Nephron progenitor cell (in vitro differentiated cells): ENCODE results near the gene CCDC33.

Experiments used
- DNase-seq: peaks from one replicate; pipeline ENCODE4 v3.0.0; 2021
- H3K27ac Mint-ChIP-seq: 2 replicates; pipeline ENCODE4 v1.8.0; 2021; ENCODE audit warnings: mild to moderate bottlenecking, moderate library complexity, mixed read lengths
- H3K27me3 Mint-ChIP-seq: 2 replicates; pipeline ENCODE4 v1.8.0; 2021; ENCODE audit warnings: mild to moderate bottlenecking, low read depth, mixed read lengths; ENCODE audit not compliant: poor library complexity
- H3K36me3 Mint-ChIP-seq: 2 replicates; pipeline ENCODE4 v1.8.0; 2021; ENCODE audit warnings: low read depth, mixed read lengths
- H3K4me1 Mint-ChIP-seq: 2 replicates; pipeline ENCODE4 v1.8.0; 2021; ENCODE audit warnings: mixed read lengths
- H3K4me3 Mint-ChIP-seq: 2 replicates; pipeline ENCODE4 v1.8.0; 2021; ENCODE audit warnings: mild to moderate bottlenecking, moderate library complexity, mixed read lengths
- H3K9me3 Mint-ChIP-seq: 2 replicates; pipeline ENCODE4 v1.8.0; 2021; ENCODE audit warnings: mild to moderate bottlenecking, moderate library complexity, mixed read lengths
- TF ChIP-seq, protein P1 (sequence below): fragments of 200-600 bp; sonication (generic); IDR thresholded peaks from 2 replicates; pipeline ENCODE4 v1.5.0; 2021; ENCODE audit warnings: antibody characterized with exemption

Gene CCDC33

DNA sequence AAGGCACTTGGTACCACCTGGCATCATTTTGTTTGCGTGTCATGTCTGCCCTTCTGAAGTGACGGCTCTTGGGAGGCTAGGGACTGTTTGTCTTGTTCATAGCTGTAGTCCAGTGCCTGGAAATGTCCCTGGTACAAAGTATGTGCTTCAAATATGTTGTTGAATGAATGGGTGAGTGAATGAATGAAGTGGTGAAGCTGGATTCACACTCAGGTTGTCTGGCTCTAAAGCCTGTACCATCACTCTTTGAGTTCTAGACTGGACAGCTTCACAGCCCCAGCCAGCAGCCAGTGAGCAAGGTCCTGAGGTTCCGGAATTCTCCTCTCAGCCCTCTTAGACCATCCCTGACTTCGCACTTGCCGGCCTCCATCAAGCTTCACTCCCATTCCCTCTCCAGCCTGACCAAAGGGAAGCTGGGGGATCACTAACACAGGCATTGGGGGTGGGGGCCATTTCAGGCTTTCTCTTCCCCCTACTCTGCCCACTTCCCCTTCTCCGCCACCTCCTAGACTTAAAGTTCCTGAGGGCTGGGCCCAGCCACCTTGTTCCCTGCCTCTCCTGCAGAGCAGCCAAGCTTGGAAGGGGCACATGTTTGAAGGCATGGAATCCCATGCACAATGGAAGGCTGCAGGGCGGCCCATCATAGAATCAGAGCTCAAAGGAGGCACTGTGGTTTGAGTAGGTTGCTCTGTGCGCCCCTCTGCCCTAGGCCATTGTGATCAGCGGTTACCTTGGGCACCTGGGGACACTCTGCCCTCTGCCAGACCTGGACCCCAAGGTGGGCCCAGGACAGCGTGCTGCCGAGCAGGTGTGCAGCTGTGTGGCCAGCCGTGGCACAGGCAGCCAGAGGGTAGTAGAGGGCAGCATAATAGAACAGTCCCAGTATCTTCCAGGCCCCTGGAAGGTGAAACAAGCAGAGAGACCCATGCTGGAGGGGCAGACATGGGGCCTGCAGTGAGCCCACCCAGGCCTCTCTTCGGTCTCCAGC lies 41.3 kb upstream of the CCDC33 start:
- Mint-ChIP-seq H3K4me3 (no peak overlapping the region), H3K36me3 (peaks cover 22% of the 10 kb centered on the region), H3K9me3 (no peaks in the 10 kb centered on the region), H3K4me1 (peaks cover 33% of the 10 kb centered on the region), H3K27ac (peak overlapping the region; percentile 81), H3K27me3 (peaks cover 3% of the 10 kb centered on the region)
- DNase-seq = no peak
- TF ChIP-seq, protein P1, sequence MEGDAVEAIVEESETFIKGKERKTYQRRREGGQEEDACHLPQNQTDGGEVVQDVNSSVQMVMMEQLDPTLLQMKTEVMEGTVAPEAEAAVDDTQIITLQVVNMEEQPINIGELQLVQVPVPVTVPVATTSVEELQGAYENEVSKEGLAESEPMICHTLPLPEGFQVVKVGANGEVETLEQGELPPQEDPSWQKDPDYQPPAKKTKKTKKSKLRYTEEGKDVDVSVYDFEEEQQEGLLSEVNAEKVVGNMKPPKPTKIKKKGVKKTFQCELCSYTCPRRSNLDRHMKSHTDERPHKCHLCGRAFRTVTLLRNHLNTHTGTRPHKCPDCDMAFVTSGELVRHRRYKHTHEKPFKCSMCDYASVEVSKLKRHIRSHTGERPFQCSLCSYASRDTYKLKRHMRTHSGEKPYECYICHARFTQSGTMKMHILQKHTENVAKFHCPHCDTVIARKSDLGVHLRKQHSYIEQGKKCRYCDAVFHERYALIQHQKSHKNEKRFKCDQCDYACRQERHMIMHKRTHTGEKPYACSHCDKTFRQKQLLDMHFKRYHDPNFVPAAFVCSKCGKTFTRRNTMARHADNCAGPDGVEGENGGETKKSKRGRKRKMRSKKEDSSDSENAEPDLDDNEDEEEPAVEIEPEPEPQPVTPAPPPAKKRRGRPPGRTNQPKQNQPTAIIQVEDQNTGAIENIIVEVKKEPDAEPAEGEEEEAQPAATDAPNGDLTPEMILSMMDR = no peak

DNA sequence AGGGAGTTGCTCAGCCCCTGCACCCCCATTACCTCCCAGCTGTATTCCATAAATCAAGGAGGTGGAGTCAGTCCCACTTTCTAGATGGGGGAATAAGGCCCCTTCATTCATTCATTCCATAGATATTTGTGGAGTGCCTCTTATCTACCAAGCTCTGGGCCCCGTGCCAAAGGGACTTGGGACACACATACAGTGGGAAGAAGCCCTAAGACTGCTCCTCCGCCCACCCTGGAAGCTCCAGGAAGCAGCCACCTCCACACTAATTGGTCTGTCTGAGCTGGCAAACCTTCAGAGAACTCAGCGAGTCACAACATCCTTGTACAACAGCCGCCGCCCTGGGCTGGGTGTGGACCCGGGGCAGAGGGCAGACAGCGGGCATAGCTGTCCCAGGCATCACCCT lies 40.0 kb upstream of the CCDC33 start:
- TF ChIP-seq, protein P1 = no peak
- no peak for DNase-seq
- peaks cover 17% of the 10 kb centered on the region for H3K36me3 Mint-ChIP-seq

DNA sequence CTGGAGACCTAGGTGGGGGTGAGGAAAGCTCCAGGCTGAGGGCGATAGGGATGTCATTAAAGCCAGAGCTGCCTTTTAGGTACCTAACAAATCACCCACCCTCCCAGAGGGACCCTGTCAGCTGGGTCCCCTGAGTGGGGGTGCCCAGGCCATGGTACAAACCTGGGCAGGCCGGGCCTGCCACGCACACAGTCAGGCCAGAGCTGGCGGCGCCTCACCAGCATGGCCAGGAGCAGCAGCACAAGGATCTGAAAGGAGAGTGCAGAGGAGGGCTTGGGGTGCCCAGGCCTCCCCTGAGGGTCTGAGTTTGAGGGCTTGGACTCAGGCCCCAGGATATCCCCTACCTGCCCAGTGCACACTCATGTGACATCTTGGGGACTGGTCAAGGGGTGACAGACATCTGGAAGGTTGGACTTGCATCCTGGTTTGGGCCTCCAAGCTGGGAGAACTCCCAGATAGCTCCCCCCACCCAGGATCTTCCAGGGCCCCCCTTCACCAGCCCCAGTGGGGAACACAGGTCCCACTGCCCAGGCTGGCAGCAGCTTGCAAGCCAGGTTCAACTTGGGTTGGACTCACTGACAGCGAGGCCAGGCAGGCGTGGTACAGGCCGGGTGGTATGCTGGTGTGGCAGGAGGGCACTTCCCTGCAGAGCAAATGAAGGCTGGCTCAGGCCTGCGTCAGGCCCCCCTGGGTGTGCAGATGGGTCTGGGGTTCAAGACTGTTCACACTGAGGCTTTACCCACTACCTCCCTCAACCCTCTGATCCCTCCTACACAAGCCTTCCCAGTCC lies 38.8 kb upstream of the CCDC33 start:
- peaks cover 11% of the 10 kb centered on the region for H3K36me3 Mint-ChIP-seq
- TF ChIP-seq, protein P1 = no peak
- H3K9me3 Mint-ChIP-seq = no peaks in the 10 kb centered on the region
- no peak for DNase-seq
- H3K4me3 Mint-ChIP-seq = no peak overlapping the region
- peaks cover 7% of the 10 kb centered on the region for H3K27me3 Mint-ChIP-seq
- peaks cover 51% of the 10 kb centered on the region for H3K4me1 Mint-ChIP-seq
- H3K27ac Mint-ChIP-seq = no peak overlapping the region

More for the DNA sequence above, 40.0 kb upstream of the CCDC33 start:
- peaks cover 47% of the 10 kb centered on the region for H3K4me1 Mint-ChIP-seq
- peaks cover 3% of the 10 kb centered on the region for H3K27me3 Mint-ChIP-seq
- H3K9me3 Mint-ChIP-seq = no peaks in the 10 kb centered on the region
- H3K4me3 Mint-ChIP-seq = no peak overlapping the region
- H3K27ac Mint-ChIP-seq = no peak overlapping the region

DNA sequence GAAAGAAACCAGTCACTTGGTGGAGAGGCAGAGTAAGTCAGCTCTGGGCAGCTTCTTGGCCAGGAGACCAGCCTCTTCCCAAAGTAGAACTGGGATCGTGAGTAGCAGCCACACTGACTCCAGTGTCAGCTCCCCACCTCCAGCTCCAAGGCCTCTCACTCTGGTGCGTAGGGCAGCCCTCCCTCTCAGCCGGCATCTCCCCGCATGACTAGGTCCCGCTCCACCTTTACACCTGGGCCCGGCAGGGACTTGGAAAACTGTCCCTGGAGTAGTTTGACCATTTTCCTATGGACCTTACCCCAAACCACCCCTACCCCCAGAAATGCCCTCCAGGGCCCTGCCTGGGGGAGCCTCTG lies 36.9 kb upstream of the CCDC33 start:
- Mint-ChIP-seq H3K9me3 (no peaks in the 10 kb centered on the region), H3K36me3 (peaks cover 9% of the 10 kb centered on the region), H3K27me3 (peaks cover 4% of the 10 kb centered on the region), H3K4me1 (peaks cover 56% of the 10 kb centered on the region), H3K27ac (no peak overlapping the region), H3K4me3 (no peak overlapping the region)
- DNase-seq = no peak
- TF ChIP-seq, protein P1 = no peak

DNA sequence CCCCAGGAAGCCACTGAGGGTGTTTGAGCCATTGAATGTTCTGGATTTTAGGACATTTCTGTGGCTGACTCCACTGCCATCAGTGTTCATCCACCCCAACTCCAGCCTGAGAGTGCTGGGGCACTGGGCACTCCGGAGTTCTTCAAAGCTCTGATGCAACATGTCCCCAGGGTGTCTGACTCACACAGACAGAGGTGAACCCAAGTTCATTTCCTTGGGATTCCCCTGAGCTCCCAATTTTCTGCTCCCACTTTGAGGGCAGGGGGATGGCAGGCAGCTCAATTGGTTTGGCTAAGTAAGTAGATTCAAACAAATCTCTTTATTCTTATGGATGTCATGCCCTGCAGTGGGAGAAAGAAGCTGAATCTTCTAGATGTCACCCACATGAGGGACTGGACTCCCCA lies 35.7 kb upstream of the CCDC33 start:
- Mint-ChIP-seq H3K27me3 (peaks cover 4% of the 10 kb centered on the region), H3K9me3 (no peaks in the 10 kb centered on the region), H3K27ac (peak overlapping the region; percentile 96), H3K36me3 (peaks cover 4% of the 10 kb centered on the region), H3K4me1 (peaks cover 66% of the 10 kb centered on the region), H3K4me3 (peak overlapping the region; percentile 77)
- no peak for DNase-seq
- TF ChIP-seq, protein P1 = no peak
